H1 (cell line): ENCODE measurements around the gene UPF2. TPM values are rescaled to one million over a fixed set of nuclear protein-coding genes. Genes with fewer than 3 reads are reported as not detected.

Experiments
- CTCF ChIA-PET: fragments of 300-600 bp; sonication (Branson Sonifier 250); formaldehyde crosslinking; loops from one replicate; lab custom pipeline; 2021; ENCODE audit not compliant: partially characterized antibody; lab: Charles Lee
- POLR2A ChIA-PET: fragments of 300-600 bp; sonication (Branson Sonifier 250); formaldehyde crosslinking; loops from one replicate; lab custom pipeline; 2021; ENCODE audit warnings: inconsistent platforms; ENCODE audit not compliant: partially characterized antibody; lab: Charles Lee
- DNase-seq, 2 experiments: peaks; one replicate each; pipeline versions ENCODE4 v3.0.0 to v3.0.0-alpha.2; 2010 to 2022; ENCODE audit warnings: low spot score in 2 of 2, low read depth in 1 of 2, mixed read lengths in 1 of 2
- FAIRE-seq: peaks from 2 replicates; lab custom pipeline; 2011; peaks lifted over from hg19 to GRCh38; lab: Jason Lieb, UNC
- H2AFZ ChIP-seq: 2 replicates; pipeline ENCODE4 v1.8.1; 2012; ENCODE audit warnings: low read length, inconsistent platforms
- H2AK5ac ChIP-seq: 2 replicates; pipeline ENCODE4 v1.6.1; 2013; ENCODE audit warnings: low read depth, low read length
- H2BK120ac ChIP-seq: replicated peaks from 2 replicates; pipeline ENCODE3; 2013; ENCODE audit warnings: low read depth, low read length, inconsistent platforms
- H2BK12ac ChIP-seq: 2 replicates; pipeline ENCODE4 v1.6.1; 2013; ENCODE audit warnings: low read depth, low read length
- H2BK15ac ChIP-seq: 2 replicates; pipeline ENCODE4 v1.6.1; 2013; ENCODE audit warnings: low read length
- H2BK20ac ChIP-seq: 2 replicates; pipeline ENCODE4 v1.6.1; 2013; ENCODE audit warnings: low read length
- H2BK5ac ChIP-seq: 2 replicates; pipeline ENCODE4 v1.6.1; 2013; ENCODE audit warnings: low read depth, low read length
- H3K14ac ChIP-seq: 2 replicates; pipeline ENCODE4 v1.6.1; 2013; ENCODE audit warnings: inconsistent platforms; ENCODE audit not compliant: insufficient read length
- H3K18ac ChIP-seq: 2 replicates; pipeline ENCODE4 v1.6.1; 2013; ENCODE audit warnings: low read length; ENCODE audit errors: extremely low read depth
- H3K23ac ChIP-seq: 2 replicates; pipeline ENCODE4 v1.6.1; 2013; ENCODE audit warnings: inconsistent platforms; ENCODE audit not compliant: insufficient read length
- H3K23me2 ChIP-seq: 2 replicates; pipeline ENCODE4 v1.6.1; 2013; ENCODE audit warnings: low read depth, low read length
- H3K27ac ChIP-seq: 2 replicates; pipeline ENCODE4 v1.6.1; 2011; ENCODE audit warnings: low read depth, low read length, inconsistent platforms
- H3K27me3 ChIP-seq, 4 experiments: replicated peaks in 1 of 4; 1 replicate in 1 of 4; 2 replicates in 3 of 4; pipeline versions ENCODE4 v1.6.1 to v1.8.1; 2011 to 2013; ENCODE audit warnings: low read length in 3 of 4, mild to moderate bottlenecking in 3 of 4, inconsistent platforms in 2 of 4, mixed read lengths in 2 of 4, moderate library complexity in 1 of 4; ENCODE audit not compliant: control insufficient read depth in 3 of 4, insufficient read depth in 3 of 4; ENCODE audit errors: extremely low read depth in 1 of 4
- H3K36me3 ChIP-seq, 4 experiments: 2 replicates each; pipeline versions ENCODE4 v1.6.1 to v1.8.1; 2011 to 2013; ENCODE audit warnings: mild to moderate bottlenecking in 4 of 4, low read length in 3 of 4, moderate library complexity in 2 of 4, control low read depth in 1 of 4, inconsistent platforms in 1 of 4; ENCODE audit not compliant: insufficient read depth in 4 of 4, control insufficient read depth in 2 of 4
- H3K4ac ChIP-seq: replicated peaks from 2 replicates; pipeline ENCODE3; 2013; ENCODE audit warnings: low read length, low read depth, mixed read lengths, inconsistent platforms; ENCODE audit not compliant: insufficient read length
- H3K4me1 ChIP-seq, 4 experiments: replicated peaks in 1 of 4; 1 replicate in 1 of 4; 2 replicates in 3 of 4; pipeline versions ENCODE4 v1.6.1 to v1.8.1; 2011 to 2013; ENCODE audit warnings: low read length in 3 of 4, inconsistent platforms in 2 of 4, mixed read lengths in 1 of 4; ENCODE audit not compliant: insufficient read depth in 4 of 4, control insufficient read depth in 3 of 4
- H3K4me2 ChIP-seq, 2 experiments: 2 replicates each; pipeline versions ENCODE4 v1.6.1 to v1.8.1; 2011 to 2013; ENCODE audit warnings: low read depth in 2 of 2, low read length in 2 of 2, control low read depth in 1 of 2, inconsistent platforms in 1 of 2, mild to moderate bottlenecking in 1 of 2; ENCODE audit not compliant: insufficient read depth in 1 of 2
- H3K4me3 ChIP-seq, 4 experiments: fragments of 200-600, 300-600 bp in 1 of 4; sonication (generic), shearing (Covaris generic), sonication (Bioruptor Twin) in 1 of 4; 2 replicates each; pipeline versions ENCODE4 v1.5.1 to v1.8.1; 2011 to 2016; ENCODE audit warnings: low read length in 4 of 4, low read depth in 3 of 4, control low read depth in 2 of 4, inconsistent platforms in 2 of 4, mild to moderate bottlenecking in 2 of 4, mixed read lengths in 1 of 4, moderate library complexity in 1 of 4; ENCODE audit not compliant: insufficient read depth in 2 of 4; ENCODE audit errors: extremely low read depth in 1 of 4
- H3K56ac ChIP-seq: replicated peaks from 2 replicates; pipeline ENCODE3; 2013; ENCODE audit warnings: low read depth, mild to moderate bottlenecking, mixed read lengths, low read length, inconsistent platforms; ENCODE audit not compliant: insufficient read length
- H3K79me1 ChIP-seq: 2 replicates; pipeline ENCODE4 v1.6.1; 2013; ENCODE audit warnings: low read depth, low read length, control low read depth
- H3K79me2 ChIP-seq, 2 experiments: 2 replicates each; pipeline versions ENCODE4 v1.6.1 to v1.8.1; 2012 to 2013; ENCODE audit warnings: low read length in 2 of 2, mild to moderate bottlenecking in 2 of 2, inconsistent platforms in 1 of 2; ENCODE audit not compliant: insufficient read depth in 2 of 2, control insufficient read depth in 1 of 2
- H3K9ac ChIP-seq, 4 experiments: replicated peaks in 1 of 4; 1 replicate in 1 of 4; 2 replicates in 3 of 4; pipeline versions ENCODE4 v1.6.1 to v1.8.1; 2011 to 2013; ENCODE audit warnings: low read depth in 3 of 4, low read length in 3 of 4, control low read depth in 2 of 4, mild to moderate bottlenecking in 2 of 4, moderate library complexity in 2 of 4, inconsistent platforms in 1 of 4; ENCODE audit errors: extremely low read depth in 1 of 4
- H3K9me3 ChIP-seq, 2 experiments: 2 replicates each; pipeline versions ENCODE4 v1.6.1 to v1.8.1; 2012 to 2013; ENCODE audit warnings: mild to moderate bottlenecking in 2 of 2, moderate library complexity in 2 of 2, control low read depth in 1 of 2, inconsistent platforms in 1 of 2, low read depth in 1 of 2, low read length in 1 of 2, mixed read lengths in 1 of 2; ENCODE audit not compliant: insufficient read depth in 2 of 2
- H4K20me1 ChIP-seq, 2 experiments: replicated peaks in 1 of 2; 2 replicates each; pipeline versions ENCODE3 to v1.8.1; 2011 to 2013; ENCODE audit warnings: inconsistent platforms in 2 of 2, low read length in 2 of 2, mild to moderate bottlenecking in 1 of 2; ENCODE audit not compliant: insufficient read depth in 2 of 2, control insufficient read depth in 1 of 2
- H4K5ac ChIP-seq: 2 replicates; pipeline ENCODE4 v1.6.1; 2013; ENCODE audit warnings: low read length, low read depth, mixed read lengths, inconsistent platforms; ENCODE audit not compliant: insufficient read length
- H4K8ac ChIP-seq: 2 replicates; pipeline ENCODE4 v1.8.0; 2013; ENCODE audit warnings: mild to moderate bottlenecking, moderate library complexity, low read length, inconsistent platforms; ENCODE audit not compliant: insufficient read depth; ENCODE audit errors: extremely low read depth
- H4K91ac ChIP-seq: replicated peaks from 2 replicates; pipeline ENCODE3; 2013; ENCODE audit warnings: low read length, mixed read lengths, inconsistent platforms; ENCODE audit not compliant: insufficient read length
- E2F6 ChIP-seq: IDR thresholded peaks from 2 replicates; pipeline ENCODE4 v1.6.1; 2012; ENCODE audit warnings: inconsistent platforms
- NRF1 ChIP-seq: IDR thresholded peaks from 2 replicates; pipeline ENCODE4 v1.6.1; 2011; ENCODE audit warnings: mild to moderate bottlenecking, low read depth, low read length, improper control_type of control experiment
- WGBS, 2 experiments: shearing (Covaris generic) in 1 of 2; methylation state at CpG; one replicate each; pipeline versions ENCODE4 v1.1.6 to v1.1.7; 2013 to 2015; ENCODE audit warnings: low lambda C conversion rate in 2 of 2, mixed read lengths in 2 of 2, inconsistent platforms in 1 of 2, low coverage in 1 of 2, missing lambda C conversion rate in 1 of 2; ENCODE audit not compliant: insufficient replicate concordance in 2 of 2, insufficient coverage in 1 of 2, insufficient read length in 1 of 2; ENCODE audit errors: extremely low coverage in 1 of 2, missing lambda C conversion rate in 1 of 2; 5-methylcytosine and 5-hydroxymethylcytosine counted together
- polyA plus RNA-seq, 7 experiments: library from polyadenylated mRNA; depleted of rRNA in 3 of 7; stranded (reverse) in 5 of 7; unstranded in 2 of 7; fragments of >200 nt in 5 of 7; fragments of 200-250 nt in 2 of 7; gene quantifications; 1 replicate in 5 of 7; 2 replicates in 1 of 7; 4 replicates in 1 of 7; pipeline versions ENCODE4 v1.2.1 to v1.2.3, GENCODE V29; 2011 to 2013; ENCODE audit warnings: missing spikeins in 2 of 7, mixed read lengths in 2 of 7
- total RNA-seq: library from RNA; stranded (reverse); fragmentation: NEBNext Ultra II Directional; extraction: Animal tissue kit (Norgen Biotek cat#: 25700); gene quantifications from 2 replicates; pipeline ENCODE4 v1.2.1, GENCODE V29; 2021

Gene UPF2
- total and polyA plus RNA-seq, 2 of the 8 experiments (the other 6 are each of a cell fraction or from before 2014, with no cell fraction given) = 6.2 to 32.8 TPM

GRCh38 chr10:11886138-11886474, 156.5 kb downstream of the UPF2 start:
- Histone ChIP-seq H3K4me2 (no peak overlapping the region), H3K79me2 (no peaks in the 10 kb centered on the region), H3K36me3 (no peaks in the 10 kb centered on the region), H3K4ac (no peak overlapping the region), H3K27ac (no peak overlapping the region), H3K23me2 (no peaks in the 10 kb centered on the region), H3K4me1 (no peaks in the 10 kb centered on the region), H2BK20ac (no peak overlapping the region), H2BK15ac (no peak overlapping the region), H4K5ac (no peak overlapping the region), H3K4me3 (no peak overlapping the region), H2AFZ (no peak overlapping the region), H2BK120ac (no peak overlapping the region), H4K91ac (no peak overlapping the region), H2BK12ac (no peak overlapping the region), H3K14ac (no peak overlapping the region), H3K27me3 (no peaks in the 10 kb centered on the region), H2AK5ac (no peak overlapping the region), H3K18ac (no peak overlapping the region), H4K20me1 (peaks cover 0 to 1% of the 10 kb centered on the region in 2 experiments), H3K9me3 (no peaks in the 10 kb centered on the region), H4K8ac (no peak overlapping the region; the same call in 1 of the 2 replicates), H3K56ac (no peak overlapping the region), H3K79me1 (no peaks in the 10 kb centered on the region), H3K23ac (no peak overlapping the region), H2BK5ac (no peak overlapping the region), H3K9ac (no peak overlapping the region)
- FAIRE-seq = no peak
- ChIA-PET CTCF (interaction anchor here (0.6 to 2.7 kb wide), 11 partner anchors 10 to 155 kb away, joined by 3 to 10 read pairs (median 4); no protein-coding TSS in a partner anchor), POLR2A (interaction anchor here (1.3 kb wide), 1 partner anchor 10 kb away, joined by 6 read pairs; no protein-coding TSS in a partner anchor)
- WGBS, 2 experiments = 84% methylated on average over 6 of the region's 6 CpGs; no CpG with 5 or more reads in 1 of the 2 experiments
- DNase-seq = no peak
- no peak for TF ChIP-seq E2F6
- no peak for TF ChIP-seq NRF1
